Subcutaneous adipose tissue (tissue), 4 donors: ENCODE data around the gene C18orf32. TPM values are rescaled to one million over a fixed set of nuclear protein-coding genes. Genes with fewer than 3 reads are reported as not detected.

ENCODE experiments used
- small RNA-seq: library from RNA; depleted of rRNA; stranded (forward); fragments of <200 nt; gene quantifications from one replicate; pipeline ENCODE3, GENCODE V24; 2016
- total RNA-seq, 4 donors: library from RNA; depleted of rRNA; stranded (reverse); fragments of >200 nt; gene quantifications; one replicate each; pipeline ENCODE4 v1.1.0, GENCODE V29; 2016
- TF ChIP-seq, protein P1 (sequence below): fragments of 450-650 bp; IDR thresholded peaks from one replicate; pipeline ENCODE4 v1.5.1; 2016; ENCODE audit warnings: low read depth, mild to moderate bottlenecking, control low read depth, antibody characterized with exemption, moderate library complexity

The C18orf32 gene
- total RNA-seq, 4 donors from 2014 or later, result 22.2 to 55.8 (median 31.4) TPM

DNA sequence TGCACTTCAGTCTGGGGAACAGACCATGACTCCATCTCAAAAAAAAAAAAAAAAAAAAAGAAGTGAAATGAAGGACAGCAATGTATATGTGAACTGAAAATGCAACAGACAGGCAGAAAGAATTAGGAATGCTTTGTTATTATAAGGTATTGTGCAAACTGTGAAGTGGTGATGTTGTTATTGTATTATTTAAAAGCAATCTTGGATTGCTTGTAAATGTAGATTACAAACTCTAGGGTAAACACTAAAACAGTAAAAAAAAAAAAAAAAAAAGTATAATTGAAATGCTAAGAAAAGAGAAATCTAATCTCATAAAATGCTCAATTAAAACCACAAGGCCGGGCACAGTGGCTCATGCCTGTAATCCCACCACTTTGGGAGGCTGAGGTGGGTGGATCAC is 51.9 kb downstream of the C18orf32 start:
- TF ChIP-seq, protein P1, sequence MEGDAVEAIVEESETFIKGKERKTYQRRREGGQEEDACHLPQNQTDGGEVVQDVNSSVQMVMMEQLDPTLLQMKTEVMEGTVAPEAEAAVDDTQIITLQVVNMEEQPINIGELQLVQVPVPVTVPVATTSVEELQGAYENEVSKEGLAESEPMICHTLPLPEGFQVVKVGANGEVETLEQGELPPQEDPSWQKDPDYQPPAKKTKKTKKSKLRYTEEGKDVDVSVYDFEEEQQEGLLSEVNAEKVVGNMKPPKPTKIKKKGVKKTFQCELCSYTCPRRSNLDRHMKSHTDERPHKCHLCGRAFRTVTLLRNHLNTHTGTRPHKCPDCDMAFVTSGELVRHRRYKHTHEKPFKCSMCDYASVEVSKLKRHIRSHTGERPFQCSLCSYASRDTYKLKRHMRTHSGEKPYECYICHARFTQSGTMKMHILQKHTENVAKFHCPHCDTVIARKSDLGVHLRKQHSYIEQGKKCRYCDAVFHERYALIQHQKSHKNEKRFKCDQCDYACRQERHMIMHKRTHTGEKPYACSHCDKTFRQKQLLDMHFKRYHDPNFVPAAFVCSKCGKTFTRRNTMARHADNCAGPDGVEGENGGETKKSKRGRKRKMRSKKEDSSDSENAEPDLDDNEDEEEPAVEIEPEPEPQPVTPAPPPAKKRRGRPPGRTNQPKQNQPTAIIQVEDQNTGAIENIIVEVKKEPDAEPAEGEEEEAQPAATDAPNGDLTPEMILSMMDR, result no peak

DNA sequence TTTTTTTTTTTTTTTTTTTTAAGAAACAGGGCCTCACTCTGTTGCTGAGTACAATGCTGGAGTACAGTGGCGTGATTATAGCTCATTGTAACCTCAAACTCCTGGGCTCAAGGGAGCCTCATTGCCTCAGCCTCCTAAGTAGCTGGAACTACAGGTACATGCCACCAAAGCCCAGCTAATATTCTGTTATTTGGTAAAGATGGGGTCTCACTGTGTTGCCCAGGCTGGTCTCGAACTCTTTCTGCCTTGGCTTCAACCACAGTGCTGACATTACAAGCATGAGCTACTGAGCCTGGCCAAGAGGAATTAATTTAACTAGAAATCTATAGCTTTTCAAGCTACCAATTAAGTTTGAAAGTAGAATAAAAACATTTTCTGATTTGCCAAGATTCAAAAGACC is 54.4 kb downstream of the C18orf32 start:
- TF ChIP-seq, protein P1, result no peak

DNA sequence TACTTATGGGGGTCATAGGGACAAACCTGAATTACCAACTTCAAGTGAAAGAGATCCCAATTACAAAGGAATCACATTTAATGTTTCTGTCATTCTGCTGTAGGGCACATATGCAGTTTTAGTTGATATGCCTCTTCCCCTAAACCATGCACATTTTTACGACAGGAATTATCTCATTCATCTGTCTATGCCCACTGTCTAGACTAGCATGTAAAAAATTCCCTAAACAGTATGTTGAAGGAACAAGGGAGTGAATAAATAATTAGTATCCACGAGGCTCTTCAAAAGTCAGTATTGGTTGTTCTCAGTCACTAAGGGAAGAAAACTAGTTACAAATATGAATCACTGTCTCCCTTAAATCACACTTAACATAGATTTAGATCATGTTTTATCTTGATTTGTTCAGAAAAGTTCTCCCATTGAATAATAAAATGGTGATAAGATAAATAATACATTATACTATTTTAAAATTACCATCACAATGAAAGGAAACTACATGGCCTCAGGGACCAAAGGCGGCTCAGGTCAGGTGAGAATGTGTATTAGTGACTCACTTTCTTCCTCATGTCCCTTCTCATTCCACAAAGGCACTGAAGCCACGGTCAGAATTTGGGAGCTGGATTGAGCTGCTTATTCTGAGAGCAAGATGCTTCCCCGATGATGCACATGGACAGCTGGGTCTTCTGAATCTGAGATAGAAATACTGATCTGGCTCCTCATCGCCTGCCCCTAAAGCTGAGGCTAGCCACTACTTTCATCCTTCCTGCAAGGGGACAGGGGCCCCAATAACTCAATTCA is 55.7 kb downstream of the C18orf32 start:
- TF ChIP-seq, protein P1, result no peak

Small RNAs within 50 kb of the gene (small RNA-seq; reads per million reads assigned to genes)
- gene SNORD58A, result not detected
- gene SNORD58C, result not detected

Other genes with a start within 250 kb of the C18orf32 start
- 10 to 100 TPM; 42.9 to 75.5 (median 68.8) TPM for gene DYM, start 26.6 kb downstream of the C18orf32 start, total RNA-seq
- 1,000 to 10,000 TPM; 1,193 to 2,112 (median 1,565) TPM for gene RPL17, start 5.2 kb upstream of the C18orf32 start, total RNA-seq
- gene LIPG, start 74.8 kb upstream of the C18orf32 start, total RNA-seq, result 1 to 10 TPM in 1 of 4 donors, under 1 TPM in 1, not detected in 2; 0.34 to 1.1 TPM